Skeletal muscle satellite cell (primary cell): ENCODE measurements around the gene CXCL13.

ENCODE experiments used
- H3K27me3 ChIP-seq: 2 replicates; pipeline ENCODE4 v1.7.0; 2013; ENCODE audit warnings: low read length; ENCODE audit not compliant: control insufficient read depth, insufficient read depth
- H3K36me3 ChIP-seq: 2 replicates; pipeline ENCODE4 v1.7.0; 2013; ENCODE audit warnings: mild to moderate bottlenecking, control low read depth, low read length; ENCODE audit not compliant: insufficient read depth
- H3K4me1 ChIP-seq: 2 replicates; pipeline ENCODE4 v1.7.0; 2013; ENCODE audit warnings: low read length; ENCODE audit not compliant: control insufficient read depth, insufficient read depth
- H3K4me2 ChIP-seq: 2 replicates; pipeline ENCODE4 v1.7.0; 2013; ENCODE audit warnings: mild to moderate bottlenecking, low read length
- H3K4me3 ChIP-seq: 2 replicates; pipeline ENCODE4 v1.7.0; 2013; ENCODE audit warnings: low read length
- H3K9ac ChIP-seq: 2 replicates; pipeline ENCODE4 v1.7.0; 2013; ENCODE audit warnings: mild to moderate bottlenecking, low read depth, low read length, moderate library complexity
- H3K9me3 ChIP-seq: replicated peaks from 2 replicates; pipeline ENCODE4 v1.7.0; 2013; ENCODE audit warnings: mild to moderate bottlenecking, control low read depth, low read length

Gene CXCL13

DNA sequence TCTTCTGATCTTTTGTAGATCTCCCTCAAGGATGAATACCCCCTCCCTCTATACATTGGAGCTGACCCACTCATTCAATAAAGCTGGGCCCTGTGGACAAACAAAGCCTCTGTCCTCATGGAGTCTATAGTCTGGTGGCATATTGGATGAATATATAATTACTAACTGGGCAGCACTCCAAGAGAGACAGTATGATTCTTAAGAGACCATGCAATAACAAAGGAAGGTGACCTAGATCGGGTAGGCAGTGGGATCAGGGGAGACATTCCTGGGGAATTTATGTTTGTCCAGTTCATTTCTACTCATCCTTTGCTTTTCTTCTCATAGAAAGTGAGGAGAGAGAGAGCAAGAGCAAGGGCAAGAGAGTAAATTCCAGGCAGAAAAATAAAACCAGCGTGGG is 23.5 kb upstream of the CXCL13 start:
- Histone ChIP-seq H3K36me3 (no peaks in the 10 kb centered on the region), H3K4me3 (no peak overlapping the region), H3K27me3 (no peaks in the 10 kb centered on the region), H3K9me3 (no peaks in the 10 kb centered on the region), H3K9ac (no peak overlapping the region), H3K4me2 (no peak overlapping the region), H3K4me1 (peaks cover 31% of the 10 kb centered on the region)

DNA sequence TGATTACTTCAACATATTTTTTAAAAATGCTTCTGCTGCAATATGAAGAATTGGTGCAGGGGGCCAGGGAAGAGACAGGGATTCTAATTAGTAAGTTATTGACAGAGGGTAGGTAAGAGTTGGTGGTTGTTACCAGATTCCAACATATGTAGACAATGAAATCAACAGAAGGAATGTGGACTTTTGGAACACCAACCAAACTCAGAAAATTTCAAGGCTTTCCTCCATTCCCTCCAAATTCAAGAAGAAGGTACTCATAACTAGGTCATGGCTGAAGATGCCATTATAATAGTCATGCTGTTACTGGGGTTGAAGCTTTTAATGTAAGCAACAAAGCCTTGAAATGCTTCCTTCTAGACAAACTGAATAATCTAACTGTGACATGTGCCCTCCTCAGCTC is 22.9 kb upstream of the CXCL13 start:
- Histone ChIP-seq H3K4me2 (no peak overlapping the region), H3K4me1 (peaks cover 31% of the 10 kb centered on the region), H3K36me3 (no peaks in the 10 kb centered on the region), H3K9me3 (no peaks in the 10 kb centered on the region), H3K4me3 (no peak overlapping the region), H3K9ac (no peak overlapping the region), H3K27me3 (no peaks in the 10 kb centered on the region)

- Histone ChIP-seq H3K27me3 (no peaks in the 10 kb centered on the region), H3K9ac (no peak overlapping the region), H3K4me3 (no peak overlapping the region), H3K4me1 (peaks cover 9% of the 10 kb centered on the region), H3K36me3 (no peaks in the 10 kb centered on the region), H3K4me2 (peak overlapping the region; percentile 25), H3K9me3 (no peaks in the 10 kb centered on the region)
Observed at GRCh38 chr4:77586951-77587383, 18.7 kb upstream of the CXCL13 start.

DNA sequence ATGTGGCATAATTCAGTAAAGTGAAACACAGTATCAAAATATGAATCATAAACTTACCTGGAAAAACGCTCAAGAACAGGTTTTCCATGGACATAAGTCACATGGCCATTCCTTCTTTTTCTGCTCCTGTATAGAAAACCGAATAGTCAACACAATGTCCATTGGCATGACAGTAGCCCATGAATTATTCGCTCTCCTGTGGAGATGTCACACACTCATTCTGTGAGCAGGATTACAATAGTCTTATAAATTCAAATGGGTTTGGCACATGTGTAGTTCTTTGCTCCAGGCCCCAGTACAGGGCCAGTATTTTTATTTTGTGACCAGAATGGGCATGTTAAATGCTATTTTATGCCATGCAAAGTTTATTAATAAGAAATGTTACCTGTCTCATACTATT is 15.1 kb upstream of the CXCL13 start:
- Histone ChIP-seq H3K9ac (no peak overlapping the region), H3K9me3 (no peaks in the 10 kb centered on the region), H3K27me3 (peaks cover 4% of the 10 kb centered on the region), H3K36me3 (no peaks in the 10 kb centered on the region), H3K4me1 (no peaks in the 10 kb centered on the region), H3K4me3 (no peak overlapping the region), H3K4me2 (no peak overlapping the region)

GRCh38 chr4:77591532-77591931 is 14.1 kb upstream of the CXCL13 start:
- Histone ChIP-seq H3K9me3 (no peaks in the 10 kb centered on the region), H3K4me2 (no peak overlapping the region), H3K9ac (no peak overlapping the region), H3K36me3 (no peaks in the 10 kb centered on the region), H3K27me3 (peaks cover 4% of the 10 kb centered on the region), H3K4me3 (no peak overlapping the region), H3K4me1 (no peaks in the 10 kb centered on the region)

DNA sequence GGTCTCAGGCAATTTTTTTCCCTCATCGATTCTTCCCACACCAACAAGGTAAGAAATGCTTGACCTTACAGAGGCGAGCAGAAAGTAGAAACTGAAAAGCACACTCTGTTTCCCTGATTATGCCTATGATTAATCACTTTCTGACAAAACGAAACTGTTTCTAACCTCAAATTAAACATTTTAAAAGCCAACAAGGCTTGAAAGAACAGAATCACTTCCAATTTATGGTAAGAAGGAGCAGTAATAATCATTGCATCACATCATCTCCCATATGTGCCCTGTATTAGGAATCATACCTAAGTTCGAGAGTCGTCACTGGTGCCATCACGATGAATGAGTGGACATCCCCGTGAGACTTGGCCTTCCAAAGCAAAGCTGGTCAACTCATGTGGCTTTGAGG is 12.5 kb upstream of the CXCL13 start:
- Histone ChIP-seq H3K27me3 (peaks cover 4% of the 10 kb centered on the region), H3K4me1 (no peaks in the 10 kb centered on the region), H3K9me3 (no peaks in the 10 kb centered on the region), H3K4me3 (no peak overlapping the region), H3K4me2 (no peak overlapping the region), H3K36me3 (no peaks in the 10 kb centered on the region), H3K9ac (no peak overlapping the region)

DNA sequence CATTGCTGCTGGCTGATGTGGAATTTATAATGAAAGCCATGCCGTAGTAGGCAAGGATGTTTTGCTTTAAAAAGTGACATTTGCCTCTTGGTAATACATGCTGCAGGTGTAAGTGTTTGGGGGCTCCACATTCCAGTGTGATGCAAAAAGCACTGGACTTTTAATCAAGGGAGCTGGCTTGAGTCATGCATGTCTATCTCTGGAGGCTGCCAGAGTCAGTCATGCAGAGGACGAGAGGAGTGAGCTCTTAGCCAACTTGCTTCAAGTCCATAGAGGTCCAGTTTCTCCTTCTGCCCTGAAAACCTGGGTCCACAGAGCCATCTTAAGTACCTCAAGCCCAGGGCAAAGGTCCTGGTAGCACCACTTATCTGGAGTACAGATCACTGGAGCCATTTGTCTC is 11.6 kb upstream of the CXCL13 start:
- H3K9ac ChIP-seq: no peak overlapping the region
- H3K4me2 ChIP-seq: no peak overlapping the region
- H3K27me3 ChIP-seq: peaks cover 4% of the 10 kb centered on the region
- H3K9me3 ChIP-seq: no peaks in the 10 kb centered on the region
- no peaks in the 10 kb centered on the region for H3K36me3 ChIP-seq
- no peaks in the 10 kb centered on the region for H3K4me1 ChIP-seq
- no peak overlapping the region for H3K4me3 ChIP-seq

DNA sequence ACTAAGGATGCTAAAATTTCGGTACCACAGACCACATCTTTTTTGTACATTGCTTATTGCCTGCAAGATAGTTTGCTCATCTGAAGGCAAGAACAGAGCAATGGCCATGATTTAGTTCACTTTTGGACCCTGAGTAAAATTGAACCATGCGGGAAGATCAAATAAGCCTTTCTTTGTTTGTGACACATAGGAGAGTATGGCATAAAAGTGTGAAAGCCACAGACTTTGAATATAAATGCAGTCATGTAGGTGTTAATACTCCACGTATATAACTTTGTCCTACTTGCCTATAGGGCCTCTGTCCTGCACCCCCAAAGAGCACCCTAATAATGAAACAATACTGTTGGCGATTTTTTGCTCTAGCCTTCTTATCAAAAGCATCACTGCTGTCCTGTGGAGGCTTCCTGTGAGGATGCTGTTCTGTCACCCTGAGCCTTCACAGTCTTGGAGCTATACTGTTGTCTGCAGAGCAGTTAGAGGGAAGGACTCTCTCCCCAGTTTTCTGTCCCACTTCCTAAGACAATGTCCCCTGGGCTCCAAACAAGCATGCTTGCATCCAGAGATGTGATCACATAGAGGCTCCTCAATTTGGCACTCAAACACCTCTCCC is 10.2 kb upstream of the CXCL13 start:
- Histone ChIP-seq H3K4me3 (no peak overlapping the region), H3K4me2 (no peak overlapping the region), H3K9me3 (no peaks in the 10 kb centered on the region), H3K9ac (no peak overlapping the region), H3K27me3 (peaks cover 4% of the 10 kb centered on the region), H3K36me3 (no peaks in the 10 kb centered on the region), H3K4me1 (no peaks in the 10 kb centered on the region)

GRCh38 chr4:77599378-77599777 is 6.2 kb upstream of the CXCL13 start:
- no peak overlapping the region for H3K4me3 ChIP-seq
- H3K27me3 ChIP-seq: peaks cover 27% of the 10 kb centered on the region
- no peak overlapping the region for H3K4me2 ChIP-seq
- no peak overlapping the region for H3K9ac ChIP-seq
- no peaks in the 10 kb centered on the region for H3K9me3 ChIP-seq
- no peaks in the 10 kb centered on the region for H3K4me1 ChIP-seq
- no peaks in the 10 kb centered on the region for H3K36me3 ChIP-seq

DNA sequence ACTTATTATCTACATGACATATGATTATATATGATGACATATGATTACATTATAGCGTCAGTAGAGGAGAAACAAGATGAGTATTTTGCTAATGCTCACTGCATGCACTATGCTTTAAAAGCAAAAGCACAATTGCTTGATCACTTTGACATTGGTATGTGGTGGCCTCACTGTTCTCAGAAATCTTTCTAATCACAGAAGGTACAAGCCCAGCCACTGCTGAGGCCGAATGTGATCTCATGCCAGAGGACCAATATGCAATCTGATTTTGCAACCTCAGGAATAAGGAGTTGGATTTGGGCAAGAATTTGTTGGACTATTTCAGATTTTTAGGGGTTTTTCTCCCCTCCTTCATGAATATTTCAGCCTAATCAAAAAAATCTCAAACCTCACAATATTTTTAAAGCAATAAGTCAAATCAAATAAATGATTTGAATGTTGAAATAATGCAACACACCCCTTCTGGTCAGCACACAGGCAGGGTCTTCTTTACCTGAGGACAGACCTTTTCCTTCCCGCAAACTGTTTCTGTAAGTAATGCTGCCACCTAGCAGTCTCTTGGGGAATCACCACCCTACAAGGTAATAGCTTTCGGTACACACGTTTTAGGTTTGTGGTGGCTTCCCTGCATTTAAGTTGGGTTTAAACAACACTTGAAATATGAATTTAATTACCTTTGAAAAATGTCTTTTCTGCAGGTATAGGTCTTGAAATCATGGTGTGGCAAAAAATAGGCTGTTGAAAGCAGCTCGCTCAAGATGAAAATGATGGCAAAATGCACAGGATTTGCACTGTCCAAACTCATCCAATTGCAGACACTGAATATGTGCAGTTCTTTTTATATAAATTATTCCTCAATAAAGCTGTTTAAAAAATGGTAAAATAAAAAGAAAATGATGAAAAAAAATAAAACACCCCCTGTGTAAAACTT is 4.8 kb upstream of the CXCL13 start:
- H3K9me3 ChIP-seq: no peaks in the 10 kb centered on the region
- no peak overlapping the region for H3K9ac ChIP-seq
- peaks cover 37% of the 10 kb centered on the region for H3K27me3 ChIP-seq
- H3K36me3 ChIP-seq: no peaks in the 10 kb centered on the region
- no peak overlapping the region for H3K4me2 ChIP-seq
- H3K4me1 ChIP-seq: no peaks in the 10 kb centered on the region
- H3K4me3 ChIP-seq: no peak overlapping the region

DNA sequence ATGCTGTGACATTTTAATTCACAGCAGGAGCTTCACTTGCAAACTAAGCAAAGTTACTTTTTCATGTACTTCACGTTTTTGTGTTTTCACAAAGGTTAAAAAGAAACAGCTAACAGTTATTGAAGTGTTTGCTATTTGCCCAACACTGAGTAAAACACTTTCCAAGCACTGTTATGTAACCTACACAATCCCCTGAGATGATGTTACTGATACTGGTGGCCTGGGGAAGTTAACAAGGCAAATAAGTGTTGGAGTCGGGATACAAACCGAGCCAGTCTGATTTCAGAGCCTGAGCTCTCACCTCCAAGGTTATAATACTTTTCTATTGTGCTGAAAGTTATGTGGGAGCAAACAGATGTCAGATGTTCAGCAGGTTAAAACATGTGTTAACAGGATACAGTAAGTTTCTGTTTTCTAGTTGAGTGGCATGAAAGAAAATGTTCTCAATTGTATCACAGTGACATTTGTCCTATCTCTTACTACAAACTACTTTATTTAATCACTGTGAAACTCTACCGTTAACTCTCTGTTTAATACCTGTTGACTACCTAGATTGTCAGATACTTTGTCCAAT is 3.9 kb upstream of the CXCL13 start:
- Histone ChIP-seq H3K9ac (no peak overlapping the region), H3K4me2 (no peak overlapping the region), H3K9me3 (no peaks in the 10 kb centered on the region), H3K27me3 (peaks cover 42% of the 10 kb centered on the region), H3K36me3 (no peaks in the 10 kb centered on the region), H3K4me1 (no peaks in the 10 kb centered on the region), H3K4me3 (no peak overlapping the region)
